ENCODE measurements around the gene MEF2D.

MEF2D gene

DNA sequence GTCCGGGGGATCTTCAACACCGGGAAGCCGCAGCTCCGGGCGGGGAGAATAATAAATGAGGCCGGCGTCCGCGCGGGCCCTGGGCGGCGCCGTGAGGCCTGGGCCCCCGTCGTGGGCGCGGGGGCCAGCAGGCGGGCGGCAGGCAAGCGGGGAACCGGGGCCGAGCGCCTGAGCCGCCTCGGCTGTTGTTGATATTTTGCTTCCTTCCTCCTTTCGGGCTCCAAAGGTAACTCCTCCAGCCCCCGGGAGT is at the start of gene MEF2D:
Gene MEF2D (minus strand): TSS at position 233 of the 250 bp plus-strand sequence. CDS start 17,483 bp downstream, outside the sequence.
- Mint-ChIP-seq H3K9me3 (no peaks in the 10 kb centered on the region), H3K36me3 (no peaks in the 10 kb centered on the region), H3K27ac (peak within 1 kb of the TSS; percentile 97), H3K4me1 (peaks cover 58% of the 10 kb centered on the region), H3K27me3 (no peaks in the 10 kb centered on the region), H3K4me3 (peak within 1 kb of the TSS; percentile 95)
- DNase-seq (ENCODE audit: low spot score in 2 of 2): no peak
- ATAC-seq (ENCODE audit: low read depth): no peak

DNA sequence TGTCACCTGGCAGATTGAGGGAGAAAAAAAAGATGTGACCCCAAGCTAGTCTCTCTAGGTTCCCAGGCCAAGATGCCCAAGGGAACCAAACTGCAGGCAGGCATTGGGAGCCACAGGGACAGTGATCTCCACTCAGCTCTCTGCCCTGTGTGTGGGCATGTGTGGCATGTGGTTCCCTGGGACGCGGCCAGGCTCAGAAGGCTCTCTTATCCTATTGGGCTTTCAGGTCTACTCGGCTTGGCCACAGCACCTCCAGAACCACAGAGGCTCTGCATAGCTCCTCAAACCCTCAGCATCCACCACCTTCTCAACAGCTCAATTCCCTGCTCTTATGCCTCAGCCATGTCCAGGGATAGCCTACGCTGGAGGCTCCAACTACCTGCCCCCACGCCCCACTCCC is 49.8 kb upstream of the MEF2D start:
- ATAC-seq (ENCODE audit: low read depth) (no peak), DNase-seq (ENCODE audit: low spot score in 2 of 2) (no peak)
- H3K4me1 Mint-ChIP-seq: peaks cover 23% of the 10 kb centered on the region
- no peaks in the 10 kb centered on the region for H3K36me3 Mint-ChIP-seq
- no peaks in the 10 kb centered on the region for H3K27me3 Mint-ChIP-seq
- H3K27ac Mint-ChIP-seq: no peak overlapping the region
- H3K4me3 Mint-ChIP-seq: no peak overlapping the region
- H3K9me3 Mint-ChIP-seq: no peaks in the 10 kb centered on the region

DNA sequence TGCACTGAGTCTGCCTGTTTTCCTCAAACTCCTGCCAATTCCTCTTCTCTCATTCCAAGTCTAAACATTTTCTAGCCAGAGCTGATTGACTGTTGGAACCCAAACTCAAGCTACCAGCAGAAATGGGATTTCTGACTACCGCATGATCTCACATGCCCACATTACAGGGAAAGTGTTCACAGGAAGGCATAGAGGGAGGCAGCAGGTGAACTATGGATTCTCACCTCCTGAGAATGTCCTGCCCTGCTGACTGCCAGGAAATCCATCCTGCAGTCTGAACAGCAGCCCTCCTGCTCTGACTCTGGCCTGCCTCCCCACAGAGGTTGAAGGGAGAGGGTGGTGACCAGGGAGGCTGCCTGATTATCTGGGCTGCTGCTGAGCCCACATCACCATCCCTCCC is 49.3 kb upstream of the MEF2D start:
- H3K27ac Mint-ChIP-seq: no peak overlapping the region
- no peak for DNase-seq (ENCODE audit: low spot score in 2 of 2)
- no peak overlapping the region for H3K4me3 Mint-ChIP-seq
- no peaks in the 10 kb centered on the region for H3K36me3 Mint-ChIP-seq
- H3K9me3 Mint-ChIP-seq: no peaks in the 10 kb centered on the region
- peaks cover 23% of the 10 kb centered on the region for H3K4me1 Mint-ChIP-seq
- no peak for ATAC-seq (ENCODE audit: low read depth)
- H3K27me3 Mint-ChIP-seq: no peaks in the 10 kb centered on the region

DNA sequence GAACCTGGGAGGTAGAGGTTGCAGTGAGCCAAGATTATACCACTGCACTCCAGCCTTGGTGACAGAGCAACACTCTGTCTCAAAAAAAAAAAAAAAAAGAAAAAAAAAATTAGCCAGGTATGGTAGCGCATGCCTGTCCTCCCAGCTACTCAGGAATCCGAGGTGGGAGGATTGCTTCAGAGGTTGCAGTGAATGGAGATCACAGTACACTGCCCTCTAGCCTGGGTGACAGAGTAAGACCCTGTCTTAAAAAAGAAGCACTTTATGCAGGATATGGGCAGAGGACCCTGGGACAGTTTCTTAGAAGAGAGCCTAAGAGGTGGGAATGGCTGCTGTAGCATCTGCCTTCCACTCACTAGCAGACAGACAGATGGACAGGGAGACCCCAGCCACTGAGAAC is 48.8 kb upstream of the MEF2D start:
- Mint-ChIP-seq H3K27ac (no peak overlapping the region), H3K4me1 (peaks cover 23% of the 10 kb centered on the region), H3K9me3 (no peaks in the 10 kb centered on the region), H3K4me3 (no peak overlapping the region), H3K27me3 (no peaks in the 10 kb centered on the region), H3K36me3 (no peaks in the 10 kb centered on the region)
- DNase-seq (ENCODE audit: low spot score in 2 of 2): no peak
- ATAC-seq (ENCODE audit: low read depth): no peak

DNA sequence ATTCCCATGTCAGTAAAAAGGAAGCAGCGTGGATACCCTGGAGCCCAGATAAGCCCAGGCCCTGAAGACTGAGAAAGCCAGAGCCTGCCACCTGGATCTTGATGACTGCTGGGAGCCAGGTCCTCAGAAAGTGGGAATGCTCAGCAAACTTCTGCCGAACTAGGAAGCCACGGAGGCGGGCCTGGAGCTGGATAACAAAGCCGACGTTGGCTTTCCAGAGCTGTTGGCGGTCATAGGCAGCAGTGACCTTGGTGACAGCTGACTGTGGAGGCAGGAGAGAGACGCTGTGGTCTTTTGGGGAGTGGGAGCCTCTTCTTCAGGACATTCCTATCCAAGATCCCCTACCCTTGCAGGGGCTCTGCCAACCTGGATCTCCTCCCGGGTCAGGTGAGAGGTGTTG is 47.4 kb upstream of the MEF2D start:
- no peaks in the 10 kb centered on the region for H3K36me3 Mint-ChIP-seq
- no peak overlapping the region for H3K27ac Mint-ChIP-seq
- no peak for DNase-seq (ENCODE audit: low spot score in 2 of 2)
- no peak for ATAC-seq (ENCODE audit: low read depth)
- H3K27me3 Mint-ChIP-seq: no peaks in the 10 kb centered on the region
- no peak overlapping the region for H3K4me3 Mint-ChIP-seq
- H3K9me3 Mint-ChIP-seq: no peaks in the 10 kb centered on the region
- H3K4me1 Mint-ChIP-seq: peaks cover 18% of the 10 kb centered on the region

DNA sequence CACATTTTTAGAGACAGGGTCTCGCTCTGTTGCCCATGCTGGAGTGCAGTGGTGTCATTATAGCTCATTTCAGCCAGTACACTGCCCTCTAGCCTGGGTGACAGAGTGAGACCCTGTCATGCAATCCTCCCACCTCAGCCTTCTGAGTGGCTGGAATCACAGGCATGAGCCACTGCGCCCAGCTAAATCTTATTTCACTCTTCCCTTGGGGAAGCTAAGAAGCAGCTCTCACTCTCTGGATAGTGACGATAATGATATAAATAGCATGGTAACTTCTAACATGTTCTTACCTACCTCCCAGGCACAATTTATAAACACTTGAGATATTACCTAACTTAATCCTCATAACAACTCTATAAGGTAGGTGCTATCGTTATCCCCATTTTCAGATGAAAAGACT is 46.9 kb upstream of the MEF2D start:
- no peak for ATAC-seq (ENCODE audit: low read depth)

DNA sequence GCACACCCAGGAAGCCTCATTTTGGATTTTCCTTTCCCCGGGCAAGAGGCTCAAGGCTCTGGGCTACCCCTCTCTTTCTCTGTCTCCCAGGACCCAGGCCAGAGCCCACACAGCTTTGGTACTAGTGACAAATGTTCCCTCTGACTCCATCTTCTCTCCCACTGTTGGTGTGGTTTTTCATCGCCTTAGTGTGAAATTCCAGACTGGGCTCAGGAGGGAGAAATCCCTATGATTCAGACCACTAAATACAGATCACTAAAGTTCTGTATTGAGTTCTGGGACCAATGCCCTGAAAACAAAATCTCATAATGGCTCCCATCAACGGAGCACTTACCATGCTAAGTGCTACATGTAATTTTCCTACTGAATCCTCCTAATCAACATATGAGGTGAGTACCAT is 45.7 kb upstream of the MEF2D start:
- DNase-seq (ENCODE audit: low spot score in 2 of 2): no peak
- Mint-ChIP-seq H3K36me3 (no peaks in the 10 kb centered on the region), H3K4me3 (no peak overlapping the region), H3K9me3 (no peaks in the 10 kb centered on the region), H3K4me1 (peaks cover 10% of the 10 kb centered on the region), H3K27ac (no peak overlapping the region), H3K27me3 (no peaks in the 10 kb centered on the region)
- ATAC-seq (ENCODE audit: low read depth): no peak

More for the DNA sequence above, 46.9 kb upstream of the MEF2D start:
- no peaks in the 10 kb centered on the region for H3K9me3 Mint-ChIP-seq
- peaks cover 18% of the 10 kb centered on the region for H3K4me1 Mint-ChIP-seq
- DNase-seq (ENCODE audit: low spot score in 2 of 2): no peak
- no peak overlapping the region for H3K27ac Mint-ChIP-seq
- H3K4me3 Mint-ChIP-seq: no peak overlapping the region
- H3K36me3 Mint-ChIP-seq: no peaks in the 10 kb centered on the region
- no peaks in the 10 kb centered on the region for H3K27me3 Mint-ChIP-seq

DNA sequence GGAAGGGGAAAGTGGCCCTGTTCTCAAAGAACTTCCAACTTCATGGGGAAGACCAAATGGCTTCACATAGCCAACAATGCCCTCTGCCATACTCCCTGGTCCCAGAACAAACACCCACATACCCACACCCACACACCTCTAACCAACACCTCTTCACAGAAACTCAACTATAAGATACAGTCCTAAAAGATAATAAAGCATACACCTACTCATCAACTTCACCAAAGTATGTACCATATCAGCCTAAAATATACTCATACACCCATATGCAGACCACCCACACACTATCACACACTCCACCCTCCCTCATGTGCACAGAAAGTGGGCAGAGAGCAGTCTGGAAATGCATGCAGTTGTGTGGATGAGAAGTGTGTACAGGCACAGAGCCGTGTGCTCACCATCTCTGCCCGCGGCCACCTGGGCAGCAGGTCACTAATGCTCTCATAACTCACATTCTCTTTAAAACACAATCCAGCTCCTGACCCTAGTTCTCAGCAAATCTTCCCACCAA is 44.1 kb upstream of the MEF2D start:
- ATAC-seq (ENCODE audit: low read depth) (no peak), DNase-seq (ENCODE audit: low spot score in 2 of 2) (no peak)
- Mint-ChIP-seq H3K36me3 (no peaks in the 10 kb centered on the region), H3K9me3 (no peaks in the 10 kb centered on the region), H3K27ac (no peak overlapping the region), H3K4me1 (peaks cover 7% of the 10 kb centered on the region), H3K27me3 (no peaks in the 10 kb centered on the region), H3K4me3 (no peak overlapping the region)

DNA sequence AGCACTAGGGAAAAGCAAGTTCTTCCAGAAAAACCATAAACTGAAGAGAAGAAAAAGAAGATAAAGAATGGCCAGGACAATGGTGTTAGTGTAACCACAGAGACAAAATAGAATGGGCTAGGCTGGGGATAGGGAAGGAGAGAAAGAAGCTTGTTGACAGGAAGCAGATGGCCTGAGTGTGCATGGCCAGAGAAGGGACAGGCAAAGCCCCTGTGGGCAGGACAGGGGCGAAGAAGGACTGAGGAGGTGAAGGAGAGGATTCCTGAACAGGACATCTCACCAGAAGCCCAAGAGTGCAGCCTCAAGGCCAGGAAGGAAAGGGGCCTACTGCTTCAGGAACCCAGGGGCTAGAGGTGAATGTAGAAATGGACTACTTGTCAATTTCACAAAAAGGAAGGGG is 42.5 kb upstream of the MEF2D start:
- no peaks in the 10 kb centered on the region for H3K9me3 Mint-ChIP-seq
- ATAC-seq (ENCODE audit: low read depth): no peak

DNA sequence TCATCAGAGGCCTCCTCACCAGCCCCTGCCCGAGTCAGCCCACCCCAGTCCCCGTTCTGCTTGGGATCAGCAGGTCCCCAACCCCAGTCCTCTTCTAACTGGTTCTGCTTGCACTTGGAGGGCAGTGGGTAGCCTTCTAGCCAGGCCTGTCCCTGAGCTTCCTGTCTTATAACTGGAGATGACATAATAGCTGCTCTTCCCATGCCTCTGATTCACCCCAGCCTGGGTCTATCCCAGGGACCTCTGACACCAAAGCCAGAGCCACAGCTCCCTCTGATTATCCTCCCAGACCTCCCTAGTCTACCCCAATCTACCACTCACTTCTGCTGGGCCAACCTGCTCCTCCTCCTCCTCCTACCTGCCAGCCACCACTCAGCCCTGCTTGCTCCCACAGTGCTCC is 40.4 kb upstream of the MEF2D start:
- Mint-ChIP-seq H3K27ac (no peak overlapping the region), H3K27me3 (no peaks in the 10 kb centered on the region), H3K9me3 (no peaks in the 10 kb centered on the region), H3K4me1 (peaks cover 3% of the 10 kb centered on the region), H3K36me3 (no peaks in the 10 kb centered on the region), H3K4me3 (no peak overlapping the region)
- DNase-seq (ENCODE audit: low spot score in 2 of 2) (no peak), ATAC-seq (ENCODE audit: low read depth) (no peak)

More for the DNA sequence above, 42.5 kb upstream of the MEF2D start:
- Mint-ChIP-seq H3K36me3 (no peaks in the 10 kb centered on the region), H3K27me3 (no peaks in the 10 kb centered on the region), H3K4me3 (no peak overlapping the region), H3K4me1 (peaks cover 7% of the 10 kb centered on the region), H3K27ac (no peak overlapping the region)
- no peak for DNase-seq (ENCODE audit: low spot score in 2 of 2)

DNA sequence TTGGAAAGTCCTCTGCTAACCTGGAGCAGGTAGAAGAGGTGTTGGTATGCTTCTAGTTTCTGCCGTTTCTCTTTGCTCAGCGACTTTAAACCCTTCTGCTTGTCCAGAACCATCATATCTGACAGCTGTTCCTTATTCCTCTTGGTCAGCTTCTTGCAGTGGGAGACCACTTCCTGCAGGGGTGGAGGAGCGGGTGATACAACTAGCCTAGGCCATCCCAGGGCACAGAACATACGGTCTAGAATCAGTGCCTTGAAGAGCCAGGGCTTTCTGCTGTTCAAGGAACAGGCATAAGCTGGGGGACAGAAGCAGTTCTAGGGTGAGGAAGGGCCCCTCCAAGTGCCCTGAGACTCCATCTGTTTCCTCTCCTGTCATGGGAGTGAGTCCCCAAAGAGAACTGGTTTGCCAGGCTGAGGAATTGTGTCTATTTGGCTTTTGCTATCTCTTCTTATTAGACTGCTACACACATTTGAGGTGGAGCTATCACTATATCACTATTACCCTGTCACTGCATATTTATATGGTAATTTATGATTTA is 39.3 kb upstream of the MEF2D start:
- no peak overlapping the region for H3K4me3 Mint-ChIP-seq
- H3K36me3 Mint-ChIP-seq: no peaks in the 10 kb centered on the region
- no peak overlapping the region for H3K27ac Mint-ChIP-seq
- no peaks in the 10 kb centered on the region for H3K9me3 Mint-ChIP-seq
- H3K27me3 Mint-ChIP-seq: no peaks in the 10 kb centered on the region
- H3K4me1 Mint-ChIP-seq: peaks cover 3% of the 10 kb centered on the region
- ATAC-seq (ENCODE audit: low read depth) (no peak), DNase-seq (ENCODE audit: low spot score in 2 of 2) (no peak)

DNA sequence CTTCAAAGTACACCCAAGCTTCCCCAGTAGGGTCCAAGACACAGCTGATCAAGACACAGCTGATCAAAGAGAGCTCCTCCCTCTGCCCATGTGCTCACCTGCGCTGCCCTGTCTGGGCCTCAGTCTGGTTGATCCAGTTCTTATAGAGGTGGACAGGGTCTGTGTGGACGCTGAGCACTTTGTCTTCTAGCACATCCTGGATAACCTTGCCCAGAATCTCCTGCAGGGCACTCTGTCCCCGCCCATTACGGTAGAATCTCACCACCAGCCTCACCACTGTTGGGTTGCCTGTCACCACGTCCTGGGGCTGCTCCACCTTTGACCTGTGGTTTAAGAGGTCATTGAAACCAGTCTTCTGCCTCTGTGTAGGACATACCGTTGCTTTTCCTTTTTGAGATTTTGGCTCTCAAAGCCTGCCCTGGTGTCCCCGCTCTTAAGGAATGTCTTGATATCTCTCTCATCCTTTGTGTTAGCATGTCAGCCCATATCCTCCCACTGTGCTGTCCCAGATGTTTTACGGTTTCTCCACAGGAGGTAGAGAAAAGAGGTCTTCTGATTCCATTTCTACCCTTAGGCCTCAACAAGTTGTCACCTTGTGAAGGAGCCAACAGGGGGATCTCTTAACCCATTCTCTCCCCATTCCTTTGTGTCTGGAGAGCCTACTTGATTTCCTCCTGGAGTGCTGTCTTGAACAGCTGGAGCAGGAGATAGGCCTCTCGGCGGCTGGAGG is 38.3 kb upstream of the MEF2D start:
- Mint-ChIP-seq H3K9me3 (no peaks in the 10 kb centered on the region), H3K36me3 (no peaks in the 10 kb centered on the region), H3K27me3 (no peaks in the 10 kb centered on the region), H3K4me3 (no peak overlapping the region), H3K27ac (no peak overlapping the region), H3K4me1 (peaks cover 3% of the 10 kb centered on the region)
- ATAC-seq (ENCODE audit: low read depth) (no peak), DNase-seq (ENCODE audit: low spot score in 2 of 2) (no peak)

DNA sequence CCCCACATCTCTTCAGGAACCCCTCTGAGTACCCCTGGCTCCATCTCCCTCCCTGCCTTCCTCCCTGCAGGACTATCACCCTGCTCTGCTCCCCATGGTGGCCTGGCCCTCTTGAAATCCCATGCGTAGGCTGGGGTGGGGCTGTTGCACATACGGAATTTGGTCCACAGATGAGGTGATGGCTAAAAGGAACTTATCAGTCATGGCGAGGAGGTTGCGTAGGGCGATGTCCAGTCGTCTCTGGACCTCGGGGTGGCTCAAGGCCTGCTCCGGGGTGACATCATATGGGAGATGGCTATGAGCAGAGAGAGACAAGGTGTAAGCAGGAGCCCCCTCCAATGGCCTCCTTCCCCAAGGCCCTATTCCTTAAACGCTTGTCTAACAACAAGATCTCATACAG is 36.5 kb upstream of the MEF2D start:
- Mint-ChIP-seq H3K4me1 (no peaks in the 10 kb centered on the region), H3K9me3 (no peaks in the 10 kb centered on the region), H3K4me3 (no peak overlapping the region), H3K27ac (no peak overlapping the region), H3K36me3 (no peaks in the 10 kb centered on the region), H3K27me3 (no peaks in the 10 kb centered on the region)
- ATAC-seq (ENCODE audit: low read depth): no peak
- no peak for DNase-seq (ENCODE audit: low spot score in 2 of 2)

DNA sequence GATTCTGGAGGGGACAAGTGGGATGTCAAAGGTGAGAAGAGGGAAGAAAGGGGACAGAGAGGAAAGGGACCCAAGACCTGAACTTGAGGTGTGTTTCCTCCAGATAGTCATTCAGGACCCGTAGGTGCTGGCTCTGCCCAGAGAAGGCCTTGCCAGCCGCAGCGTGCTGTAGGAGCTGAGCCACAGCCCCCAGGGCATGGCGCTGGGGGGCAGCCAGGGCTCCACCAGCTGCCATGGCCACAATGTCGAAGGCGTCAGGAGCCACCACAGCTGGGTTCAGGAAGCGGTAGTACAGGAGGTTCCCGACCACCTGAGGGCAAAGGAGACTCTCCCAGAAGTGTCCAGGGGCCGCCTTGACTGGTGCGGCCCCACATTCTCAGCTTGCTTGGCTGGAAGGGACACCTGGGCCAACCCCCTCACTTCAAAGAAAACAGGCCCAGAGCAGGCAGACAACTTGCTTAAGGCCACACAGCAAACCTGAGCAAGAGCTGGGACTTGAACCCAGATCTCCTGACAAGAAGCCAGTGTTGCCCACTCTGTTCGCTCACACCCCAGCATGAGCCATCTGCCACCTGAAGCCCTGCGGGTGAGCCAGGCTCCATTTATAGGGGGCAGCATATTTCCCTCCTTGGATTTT is 34.0 kb upstream of the MEF2D start:
- Mint-ChIP-seq H3K4me3 (no peak overlapping the region), H3K4me1 (no peaks in the 10 kb centered on the region), H3K27ac (no peak overlapping the region), H3K27me3 (no peaks in the 10 kb centered on the region), H3K9me3 (no peaks in the 10 kb centered on the region), H3K36me3 (no peaks in the 10 kb centered on the region)
- no peak for DNase-seq (ENCODE audit: low spot score in 2 of 2)
- no peak for ATAC-seq (ENCODE audit: low read depth)

All from memory B cell (primary cell).